Heart left ventricle (tissue), 16 donors: ENCODE results near the gene PRSS21. TPM values are rescaled to one million over a fixed set of nuclear protein-coding genes. Genes with fewer than 3 reads are reported as not detected.

Experiments used
- ATAC-seq, 4 donors: fragments of 200-7000 bp; cut with Tn5 transposase; one replicate each; pipeline ENCODE4 v1.9.1; 2020 to 2022; ENCODE audit warnings: moderate library complexity in 4 of 4, mild to moderate bottlenecking in 3 of 4, moderate number of reproducible peaks in 1 of 4
- DNase-seq, 5 donors: peaks; one replicate each; pipeline ENCODE4 v3.0.0-alpha.2; 2020
- H3K27ac ChIP-seq, 12 donors: fragments of 200-600 bp; sonication (generic) in 4 of 12; one replicate each; pipeline versions ENCODE4 v1.5.0 to v1.8.0; 2016 to 2022; ENCODE audit warnings: mild to moderate bottlenecking in 2 of 12
- H3K27me3 ChIP-seq, 9 donors: fragments of 200-600 bp; sonication (generic) in 2 of 9; one replicate each; pipeline versions ENCODE4 v1.5.1 to v1.8.0; 2016 to 2022; ENCODE audit warnings: mild to moderate bottlenecking in 3 of 9
- H3K36me3 ChIP-seq, 9 donors: fragments of 200-600 bp; sonication (generic) in 2 of 9; one replicate each; pipeline versions ENCODE4 v1.5.0 to v1.8.0; 2018 to 2022; ENCODE audit warnings: mild to moderate bottlenecking in 2 of 9
- H3K4me1 ChIP-seq, 12 donors: fragments of 200-600 bp; sonication (generic) in 4 of 12; one replicate each; pipeline versions ENCODE4 v1.5.0 to v1.8.0; 2016 to 2022; ENCODE audit warnings: mild to moderate bottlenecking in 3 of 12
- H3K4me3 ChIP-seq, 12 donors: fragments of 200-600 bp; sonication (generic) in 4 of 12; one replicate each; pipeline versions ENCODE4 v1.5.0 to v1.8.0; 2017 to 2022; ENCODE audit warnings: mild to moderate bottlenecking in 9 of 12, moderate library complexity in 4 of 12
- H3K9me3 ChIP-seq, 12 donors: fragments of 200-600 bp; sonication (generic) in 4 of 12; one replicate each; pipeline versions ENCODE4 v1.5.0 to v1.8.0; 2016 to 2022; ENCODE audit warnings: mild to moderate bottlenecking in 1 of 12
- CTCF ChIP-seq, 12 donors: fragments of 200-600 bp; sonication (generic) in 4 of 12; IDR thresholded peaks; one replicate each; pipeline versions ENCODE4 v1.5.0 to v1.8.0; 2018 to 2022; ENCODE audit warnings: antibody characterized with exemption in 12 of 12, mild to moderate bottlenecking in 5 of 12
- POLR2A ChIP-seq, 2 donors: fragments of 450-650 bp; IDR thresholded peaks; one replicate each; pipeline ENCODE4 v1.6.1; 2017; ENCODE audit warnings: antibody characterized with exemption in 2 of 2, mild to moderate bottlenecking in 2 of 2, moderate library complexity in 2 of 2
- WGBS, 4 donors: extraction: QIAGEN DNeasy Blood & Tissue Kit in 2 of 4; methylation state at CpG; one replicate each; pipeline versions ENCODE4 v1.1.5 to v1.1.7; 2013 to 2018; 5-methylcytosine and 5-hydroxymethylcytosine counted together
- intact Hi-C, 10 donors: fragments of 100-400 bp; cut with DNase I; formaldehyde crosslinking; loops; one replicate each; pipeline versions ENCODE4 v1.11.1 to v1.14.2; 2022
- polyA plus RNA-seq, 2 donors: library from polyadenylated mRNA; stranded (reverse); fragments of 200-250 nt; gene quantifications; one replicate each; pipeline ENCODE4 v1.2.3, GENCODE V29; 2013
- total RNA-seq, 9 donors: library from RNA; depleted of rRNA in 2 of 9; stranded (reverse); fragments of >200 nt in 2 of 9; fragmentation: NEBNext Ultra II Directional in 3 of 9; extraction: Animal tissue kit (Norgen Biotek cat#: 25700) in 3 of 9; gene quantifications; one replicate each; pipeline versions ENCODE4 v1.1.0 to v1.2.4, GENCODE V29; 2016 to 2023
- donor health status: ischemic (EF 13 %, LVEDD 7.1; RV severe dilation, severe dysfunction).
- donor health status: healthy with polysubstance abuse.
- donor health status: DM: no; HTN: yes; CAD: no.
- donor health status: DM: no; HTN: no; CAD: no.
- donor health status: ischemic (EF 25% LVEDD 6.9; RV normal size, moderate dysfunction).
- donor health status: ischemic (EF 25% LVEDD 5.7; RV mildly dilated, moderate dysfunction).
- donor health status: healthy.
- donor health status: DM: yes; HTN: yes; CAD: no.
- donor health status: ischemic (EF 35%, LVEDD 5.7; RV mildly dilated, moderate dysfunction).
- donor health status: nonischemic (EF 11% LVEDD 7.7; RV severe dilation, severe dysfunction).
- donor health status: DM: yes; HTN: yes; CAD: no.
- donor health status: PGD.
- donor health status: ischemic (EF 29% LVEDD 5.4; RV normal size, mild dysfunction).
- donor health status: nonischemic (EF 23%, LVEDD 6.1; RV moderate dilation, normal function).

The PRSS21 gene
- total and polyA plus RNA-seq, 11 donors = not detected

DNA sequence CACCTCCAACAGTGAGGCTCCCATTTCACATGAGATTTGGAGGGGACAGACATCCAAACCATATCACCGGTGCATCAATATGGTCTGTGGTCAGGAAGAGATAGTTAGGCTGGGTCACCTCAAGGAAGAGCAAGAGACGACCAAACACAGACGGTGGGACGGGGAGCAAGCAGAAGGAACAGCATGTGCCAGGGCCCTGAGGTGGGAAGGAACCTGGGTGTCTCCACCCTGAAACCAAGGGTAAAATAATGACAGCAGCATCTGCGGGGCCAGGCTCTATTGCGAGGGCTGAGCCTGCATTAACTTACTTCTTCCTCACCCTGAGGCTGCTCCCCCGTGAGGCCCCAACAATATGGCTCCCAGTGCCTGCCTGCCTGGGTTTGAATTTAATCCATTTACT lies 8.9 kb upstream of the PRSS21 start:
- Histone ChIP-seq H3K4me1 (peaks cover 0 to 9% (median 0%) of the 10 kb centered on the region in 12 donors), H3K36me3 (no peaks in the 10 kb centered on the region), H3K4me3 (no peak overlapping the region), H3K27ac (no peak overlapping the region), H3K27me3 (peaks cover 0 to 18% (median 7%) of the 10 kb centered on the region in 9 donors), H3K9me3 (peaks cover 0 to 20% (median 12%) of the 10 kb centered on the region in 12 donors)
- DNase-seq = no peak
- ATAC-seq = no peak
- intact Hi-C loops = no loop called here
- TF ChIP-seq POLR2A (IDR thresholded peaks at IDR 0.05) (no peak), CTCF (IDR thresholded peaks at IDR 0.05) (no peak)
- 76 to 87% (median 85%) methylated on average over 7 of the region's 7 CpGs for WGBS, 4 donors

- 75 to 76% (median 76%) methylated on average over 3 of the region's 3 CpGs for WGBS, 4 donors
- Histone ChIP-seq H3K27me3 (peaks cover 0 to 18% (median 7%) of the 10 kb centered on the region in 9 donors), H3K9me3 (peaks cover 0 to 10% (median 4%) of the 10 kb centered on the region in 12 donors), H3K36me3 (no peaks in the 10 kb centered on the region), H3K27ac (no peak overlapping the region), H3K4me3 (no peak overlapping the region), H3K4me1 (peaks cover 0 to 9% (median 0%) of the 10 kb centered on the region in 12 donors)
- TF ChIP-seq CTCF (IDR thresholded peaks at IDR 0.05) (no peak), POLR2A (IDR thresholded peaks at IDR 0.05) (no peak)
- no peak for ATAC-seq
- intact Hi-C loops = no loop called here
- no peak for DNase-seq
Observed at GRCh38 chr16:2809149-2809760, 7.8 kb upstream of the PRSS21 start.

DNA sequence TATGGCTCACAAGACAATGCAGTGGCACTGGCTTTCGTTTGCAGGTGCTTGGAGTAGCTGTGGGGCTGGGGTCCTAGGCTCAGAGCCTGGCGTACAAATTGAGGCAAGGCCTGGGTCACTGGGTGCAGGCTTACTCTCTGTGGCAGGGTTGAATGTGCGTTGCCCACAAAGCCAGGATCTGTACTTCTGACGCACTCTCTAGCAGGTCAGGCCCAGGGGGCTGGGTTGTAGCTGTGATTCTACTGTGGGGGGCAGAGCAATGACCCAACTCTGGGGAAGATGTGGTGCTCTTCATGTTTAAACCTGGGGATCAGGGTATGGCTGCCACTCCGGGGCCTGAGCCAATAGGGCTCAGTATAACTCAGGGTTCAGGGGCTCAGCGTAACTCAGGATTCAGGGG lies 6.4 kb upstream of the PRSS21 start:
- Histone ChIP-seq H3K4me3 (no peak overlapping the region), H3K36me3 (no peaks in the 10 kb centered on the region), H3K4me1 (peaks cover 0 to 9% (median 0%) of the 10 kb centered on the region in 12 donors), H3K9me3 (peaks cover 0 to 7% (median 0%) of the 10 kb centered on the region in 12 donors), H3K27me3 (peaks cover 0 to 31% (median 8%) of the 10 kb centered on the region in 9 donors), H3K27ac (no peak overlapping the region)
- 72 to 83% (median 78%) methylated on average over 5 to 6 of the region's 6 CpGs for WGBS, 4 donors
- intact Hi-C loops = no loop called here
- DNase-seq (no peak), ATAC-seq (no peak)
- TF ChIP-seq POLR2A (IDR thresholded peaks at IDR 0.05) (no peak), CTCF (IDR thresholded peaks at IDR 0.05) (no peak)

DNA sequence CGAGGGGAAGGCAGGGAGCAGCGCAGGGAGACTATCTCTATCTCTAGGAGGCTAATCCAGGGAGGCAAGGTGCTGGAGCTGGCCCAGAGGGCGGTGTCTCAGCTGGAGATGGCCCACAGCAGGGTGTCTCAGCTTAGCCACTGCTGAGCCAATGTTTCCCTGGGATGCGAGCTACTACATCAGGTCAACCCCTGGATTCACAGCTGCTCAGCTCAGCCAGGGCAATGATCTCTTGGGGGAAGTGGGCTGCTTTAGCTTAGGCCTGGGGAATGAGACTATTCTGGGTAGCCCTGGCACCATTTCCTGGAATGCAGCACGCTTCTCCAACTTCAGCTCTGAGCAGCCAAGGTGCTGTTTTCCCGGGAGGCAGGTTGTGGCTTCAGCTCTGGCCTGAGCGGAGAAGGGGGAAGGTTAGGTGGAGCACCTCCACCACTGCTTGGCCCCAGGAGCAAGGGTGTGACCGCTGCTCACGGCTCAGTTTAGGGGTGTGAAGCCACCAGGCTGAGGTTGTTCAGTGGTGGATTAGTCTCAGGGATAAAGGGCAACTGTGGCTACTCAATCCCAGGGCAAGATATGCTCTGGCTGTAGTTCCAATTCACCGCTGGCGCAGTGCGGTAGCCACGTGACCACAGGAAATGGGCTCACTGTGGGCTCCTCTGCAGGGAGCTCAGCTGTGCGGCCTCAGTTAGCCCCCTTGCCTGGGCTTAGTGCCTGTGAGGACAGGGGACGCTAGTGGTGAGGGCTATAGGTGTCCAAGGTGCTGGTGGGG lies 5.2 kb upstream of the PRSS21 start:
- Histone ChIP-seq H3K9me3 (peaks cover 0 to 7% (median 0%) of the 10 kb centered on the region in 12 donors), H3K27me3 (peaks cover 0 to 44% (median 9%) of the 10 kb centered on the region in 9 donors), H3K36me3 (no peaks in the 10 kb centered on the region), H3K27ac (no peak overlapping the region), H3K4me3 (no peak overlapping the region), H3K4me1 (peaks cover 0 to 9% (median 0%) of the 10 kb centered on the region in 12 donors)
- ATAC-seq = no peak
- no peak for TF ChIP-seq POLR2A (IDR thresholded peaks at IDR 0.05)
- no peak for TF ChIP-seq CTCF (IDR thresholded peaks at IDR 0.05)
- DNase-seq = no peak
- intact Hi-C loops = no loop called here
- WGBS, 4 donors = 25 to 61% (median 58%) methylated on average over 2 to 15 of the region's 15 CpGs
